Activated CD8-positive, alpha-beta memory T cell treated with anti-CD3 and anti-CD28 coated beads, Interleukin-2, amount 50 U/mL, for 24 hours (primary cell): ENCODE data around the gene RAPGEF1.

Experiments
- DNase-seq: peaks from one replicate; pipeline ENCODE4 v3.0.0-alpha.2; 2020; ENCODE audit errors: extremely low read depth

RAPGEF1 gene

GRCh38 chr9:131528186-131528585 lies 211.7 kb downstream of the RAPGEF1 start:
- DNase-seq: no peak
